ENCODE measurements around the gene POMP.

- TF ChIP-seq CTCF (IDR thresholded peaks at IDR 0.05) (no peak), POLR2A (IDR thresholded peaks at IDR 0.05) (no peak)
These were observed 48.9 kb downstream of the POMP start for GRCh38 chr13:28707629-28708427.

Data from adrenal gland (tissue), 5 donors.